ENCODE results near the gene NDUFA3.

- TF ChIP-seq CTCF (IDR thresholded peaks at IDR 0.05 in 4 of 5, conservative IDR thresholded peaks at IDR 0.05 in 1 of 5): no peak
- TF ChIP-seq POLR2A (IDR thresholded peaks at IDR 0.05): no peak
These were observed 52.1 kb downstream of the NDUFA3 start for GRCh38 chr19:54154603-54155345.
